ENCODE measurements around the gene TMEM18. TPM values are rescaled to one million over a fixed set of nuclear protein-coding genes. Genes with fewer than 3 reads are reported as not detected.

Gene TMEM18
- total and polyA plus RNA-seq, 9 of the 15 experiments (the other 6 are each of a cell fraction or from before 2014, with no cell fraction given), result 12.8 to 55.9 (median 21.8) TPM

DNA sequence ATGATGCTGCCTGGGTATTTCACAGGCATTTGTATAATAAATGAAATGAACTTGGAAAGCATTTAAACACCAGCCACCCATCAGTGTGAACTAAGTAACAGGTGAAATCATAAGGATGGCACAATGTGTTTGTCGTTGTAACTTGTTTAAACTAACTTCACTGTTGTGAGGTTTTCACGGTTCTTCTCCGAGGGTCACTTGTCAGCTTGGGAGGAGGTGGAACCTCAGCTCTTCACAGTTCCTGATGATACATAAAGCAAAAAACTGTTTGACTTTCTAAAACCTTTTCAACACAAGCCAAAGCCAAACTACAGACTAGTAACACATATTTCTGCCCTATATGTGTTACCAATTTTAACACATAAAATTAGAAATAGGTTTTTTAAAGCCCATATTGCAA lies 13.1 kb downstream of the TMEM18 start:
- POLR2A ChIA-PET, result no interaction called here
- TF ChIP-seq, protein P1, sequence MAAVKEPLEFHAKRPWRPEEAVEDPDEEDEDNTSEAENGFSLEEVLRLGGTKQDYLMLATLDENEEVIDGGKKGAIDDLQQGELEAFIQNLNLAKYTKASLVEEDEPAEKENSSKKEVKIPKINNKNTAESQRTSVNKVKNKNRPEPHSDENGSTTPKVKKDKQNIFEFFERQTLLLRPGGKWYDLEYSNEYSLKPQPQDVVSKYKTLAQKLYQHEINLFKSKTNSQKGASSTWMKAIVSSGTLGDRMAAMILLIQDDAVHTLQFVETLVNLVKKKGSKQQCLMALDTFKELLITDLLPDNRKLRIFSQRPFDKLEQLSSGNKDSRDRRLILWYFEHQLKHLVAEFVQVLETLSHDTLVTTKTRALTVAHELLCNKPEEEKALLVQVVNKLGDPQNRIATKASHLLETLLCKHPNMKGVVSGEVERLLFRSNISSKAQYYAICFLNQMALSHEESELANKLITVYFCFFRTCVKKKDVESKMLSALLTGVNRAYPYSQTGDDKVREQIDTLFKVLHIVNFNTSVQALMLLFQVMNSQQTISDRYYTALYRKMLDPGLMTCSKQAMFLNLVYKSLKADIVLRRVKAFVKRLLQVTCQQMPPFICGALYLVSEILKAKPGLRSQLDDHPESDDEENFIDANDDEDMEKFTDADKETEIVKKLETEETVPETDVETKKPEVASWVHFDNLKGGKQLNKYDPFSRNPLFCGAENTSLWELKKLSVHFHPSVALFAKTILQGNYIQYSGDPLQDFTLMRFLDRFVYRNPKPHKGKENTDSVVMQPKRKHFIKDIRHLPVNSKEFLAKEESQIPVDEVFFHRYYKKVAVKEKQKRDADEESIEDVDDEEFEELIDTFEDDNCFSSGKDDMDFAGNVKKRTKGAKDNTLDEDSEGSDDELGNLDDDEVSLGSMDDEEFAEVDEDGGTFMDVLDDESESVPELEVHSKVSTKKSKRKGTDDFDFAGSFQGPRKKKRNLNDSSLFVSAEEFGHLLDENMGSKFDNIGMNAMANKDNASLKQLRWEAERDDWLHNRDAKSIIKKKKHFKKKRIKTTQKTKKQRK (IDR thresholded peaks at IDR 0.05; ENCODE audit: borderline replicate concordance, low read depth, low read length), result no peak
- TF ChIP-seq ZSCAN32 (CRISPR knock-in tag; IDR thresholded peaks at IDR 0.05) (no peak), ARHGAP35 (IDR thresholded peaks at IDR 0.05; ENCODE audit: partially characterized antibody) (no peak), SRSF7 (optimal IDR thresholded peaks at IDR 0.05; ENCODE audit: low read depth, low read length) (no peak), CBX2 (IDR thresholded peaks at IDR 0.05; ENCODE audit: insufficient read depth, low read length, poor library complexity, severe bottlenecking) (no peak), BACH1 (tag; IDR thresholded peaks at IDR 0.05) (no peak), XRCC4 (IDR thresholded peaks at IDR 0.05; ENCODE audit: extremely low read depth, insufficient read depth, insufficient read length) (no peak), HMGN3 (IDR thresholded peaks at IDR 0.05; ENCODE audit: borderline replicate concordance, extremely low read depth, insufficient read length, low read depth, low read length) (no peak), TEAD1 (CRISPR knock-in tag; IDR thresholded peaks at IDR 0.05) (no peak), ZNF174 (CRISPR knock-in tag; IDR thresholded peaks at IDR 0.05) (no peak), SRF (CRISPR knock-in tag; IDR thresholded peaks at IDR 0.05) (no peak), KDM2B (CRISPR knock-in tag; IDR thresholded peaks at IDR 0.05) (no peak), ZKSCAN8 (CRISPR knock-in tag; IDR thresholded peaks at IDR 0.05) (no peak), KLF16 (IDR thresholded peaks at IDR 0.05) (no peak)
- TF ChIP-seq, protein P2, sequence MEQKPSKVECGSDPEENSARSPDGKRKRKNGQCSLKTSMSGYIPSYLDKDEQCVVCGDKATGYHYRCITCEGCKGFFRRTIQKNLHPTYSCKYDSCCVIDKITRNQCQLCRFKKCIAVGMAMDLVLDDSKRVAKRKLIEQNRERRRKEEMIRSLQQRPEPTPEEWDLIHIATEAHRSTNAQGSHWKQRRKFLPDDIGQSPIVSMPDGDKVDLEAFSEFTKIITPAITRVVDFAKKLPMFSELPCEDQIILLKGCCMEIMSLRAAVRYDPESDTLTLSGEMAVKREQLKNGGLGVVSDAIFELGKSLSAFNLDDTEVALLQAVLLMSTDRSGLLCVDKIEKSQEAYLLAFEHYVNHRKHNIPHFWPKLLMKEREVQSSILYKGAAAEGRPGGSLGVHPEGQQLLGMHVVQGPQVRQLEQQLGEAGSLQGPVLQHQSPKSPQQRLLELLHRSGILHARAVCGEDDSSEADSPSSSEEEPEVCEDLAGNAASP (IDR thresholded peaks at IDR 0.05), result no peak

More for the DNA sequence above, 13.1 kb downstream of the TMEM18 start:
- Histone ChIP-seq H3K4me1 (replicated peaks in 1 of 2; ENCODE audit: control insufficient read depth in 2 of 2, insufficient read depth in 2 of 2, low read length in 2 of 2) (peaks cover 0 to 9% of the 10 kb centered on the region in 2 experiments; a peak in 2 of 5 replicates), H3K27ac (ENCODE audit: extremely low read depth, low read depth, low read length) (no peak overlapping the region), H3K27me3 (ENCODE audit: control insufficient read depth in 2 of 2, insufficient read depth in 2 of 2, low read length in 2 of 2) (peaks cover 16 to 23% of the 10 kb centered on the region in 2 experiments; a peak in 4 of 5 replicates), H3K4me3 (no peak overlapping the region), H3K36me3 (ENCODE audit: control insufficient read depth, insufficient read depth, low read length) (peaks cover 16% of the 10 kb centered on the region; the same call in 2 of the 3 replicates), H3K9ac (ENCODE audit: insufficient read depth in 1 of 2, low read depth in 2 of 2, low read length in 2 of 2) (no peak overlapping the region), H4K20me1 (replicated peaks; ENCODE audit: control insufficient read depth, insufficient read depth, low read length) (no peaks in the 10 kb centered on the region), H3K4me2 (ENCODE audit: insufficient read depth, low read length) (no peak overlapping the region), H3K9me3 (replicated peaks; ENCODE audit: control insufficient read depth, insufficient read depth, low read depth, low read length) (no peaks in the 10 kb centered on the region; the same call in 1 of the 2 replicates), H2AFZ (ENCODE audit: low read depth, low read length) (no peak overlapping the region), H3K79me2 (ENCODE audit: control insufficient read depth, insufficient read depth, low read length) (no peaks in the 10 kb centered on the region), H3K9me1 (ENCODE audit: control insufficient read depth, insufficient read depth, low read length) (no peaks in the 10 kb centered on the region)
- no peak for FAIRE-seq
- BruUV-seq (replicated peaks), result no TSS peak
- WGBS (ENCODE audit: insufficient coverage, low coverage, missing lambda C conversion rate), result 70% methylated on average over 3 of the region's 3 CpGs
- ATAC-seq, result no peak
- in situ Hi-C loops (cut with MboI), result no loop called here
- CTCF ChIA-PET (ENCODE audit: low intra/inter-chr PET ratio), result no interaction called here
- intact Hi-C loops (cut with micrococcal nuclease), result no loop called here
- no peak for DNase-seq (ENCODE audit: extremely low read depth in 1 of 4, low spot score in 3 of 4)

Measured in K562 (cell line).